ENCODE measurements around the gene PATE2. TPM values are rescaled to one million over a fixed set of nuclear protein-coding genes. Genes with fewer than 3 reads are reported as not detected.

The PATE2 gene
- not detected in 2 replicates for total RNA-seq (2014; rRNA removed)
- polyA plus RNA-seq (2012): 0.05 TPM

DNA sequence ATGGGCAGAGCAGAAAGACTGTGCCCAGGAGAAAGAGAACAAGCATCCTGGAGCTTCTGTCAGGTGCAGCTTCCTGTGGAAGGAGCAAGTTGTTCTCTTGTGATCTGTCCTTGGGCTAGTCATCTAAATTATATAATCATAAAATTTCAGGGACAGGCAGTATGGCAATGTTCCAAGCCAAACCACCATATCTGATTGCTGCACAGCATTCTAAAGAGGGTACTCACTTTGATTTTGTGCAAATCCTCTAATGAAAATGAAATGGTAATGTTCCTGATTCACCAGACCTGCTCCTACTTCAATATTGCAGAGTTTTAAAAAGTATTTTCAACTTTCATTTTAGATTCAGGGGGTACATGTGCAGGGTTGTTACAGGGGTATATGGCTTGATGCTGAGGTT lies at the start of gene PATE2:
PATE2 (minus strand) TSS at position 101 of the 400 bp plus-strand sequence; CDS start at position 46, 55 bp downstream.
- no peak for DNase-seq (ENCODE audit: low read depth)

DNA sequence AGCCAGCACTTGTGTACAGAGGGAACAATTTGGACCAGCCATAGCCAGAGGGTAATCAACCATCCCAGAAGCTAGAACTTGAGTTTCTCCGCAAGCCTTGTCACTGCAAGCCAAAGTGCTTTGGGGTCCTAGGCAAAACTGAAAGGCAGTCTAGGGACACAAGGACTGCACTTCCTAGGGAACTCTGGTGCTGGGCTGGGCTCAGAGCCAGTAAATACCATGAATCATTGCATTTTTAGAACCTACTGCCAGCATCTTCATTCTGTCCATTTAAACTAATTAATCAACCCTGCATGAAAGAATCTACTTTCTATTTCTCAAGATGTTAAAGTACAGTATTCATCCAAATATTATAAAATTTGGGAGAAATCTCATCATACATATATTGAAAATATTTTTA lies 29.3 kb upstream of the PATE2 start:
- peak; percentile 1 for DNase-seq (ENCODE audit: low read depth)

- no peak for DNase-seq (ENCODE audit: low read depth)
Observed at GRCh38 chr11:125802387-125802786, 23.8 kb upstream of the PATE2 start.

DNA sequence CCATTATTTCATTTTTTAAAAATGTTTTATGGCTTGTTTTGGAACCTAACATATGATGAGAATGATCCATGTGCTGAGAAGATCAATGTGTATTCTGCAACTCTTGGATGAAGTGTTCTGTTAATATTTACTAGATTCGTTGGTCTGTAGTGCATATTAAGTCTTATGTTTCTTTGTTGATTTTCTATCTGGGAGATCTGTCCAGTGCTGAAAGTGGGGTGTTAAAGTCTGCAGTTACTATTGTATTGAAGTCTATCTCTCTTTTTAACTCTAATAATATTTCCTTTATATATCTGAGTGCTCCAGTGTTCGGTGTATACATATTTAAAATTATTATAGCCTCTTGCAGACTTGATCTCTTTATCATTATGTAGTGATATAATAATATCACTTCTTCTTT lies 21.2 kb upstream of the PATE2 start:
- DNase-seq (ENCODE audit: low read depth): no peak

GRCh38 chr11:125797641-125798040 lies 19.0 kb upstream of the PATE2 start:
- DNase-seq (ENCODE audit: low read depth): no peak

- DNase-seq (ENCODE audit: low read depth): no peak
Observed at GRCh38 chr11:125790825-125791224, 12.2 kb upstream of the PATE2 start.

DNA sequence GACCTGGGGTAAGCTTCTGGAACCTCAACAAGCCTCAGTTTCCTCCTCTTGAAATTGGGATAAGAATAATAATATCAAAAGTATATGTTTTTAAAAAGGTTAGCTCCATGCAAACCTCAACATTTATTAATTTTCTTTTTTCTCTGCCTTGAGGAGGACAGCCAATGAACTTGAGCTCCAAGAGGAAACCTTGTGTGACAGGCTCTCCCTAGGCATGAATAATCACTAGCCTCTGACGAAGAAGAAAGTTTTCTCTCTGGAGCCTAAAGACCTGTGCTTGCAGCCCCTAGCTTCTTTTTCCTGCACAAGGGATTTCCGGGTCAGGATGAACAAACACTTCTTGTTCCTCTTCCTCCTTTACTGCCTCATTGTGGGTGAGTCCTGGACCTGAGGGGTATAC lies 9.2 kb upstream of the PATE2 start, which contains the start of gene PATE3:
PATE3 (plus strand) TSS at position 301 of the 400 bp plus-strand sequence; CDS start at position 326, 25 bp downstream.
- no peak for DNase-seq (ENCODE audit: low read depth)

DNA sequence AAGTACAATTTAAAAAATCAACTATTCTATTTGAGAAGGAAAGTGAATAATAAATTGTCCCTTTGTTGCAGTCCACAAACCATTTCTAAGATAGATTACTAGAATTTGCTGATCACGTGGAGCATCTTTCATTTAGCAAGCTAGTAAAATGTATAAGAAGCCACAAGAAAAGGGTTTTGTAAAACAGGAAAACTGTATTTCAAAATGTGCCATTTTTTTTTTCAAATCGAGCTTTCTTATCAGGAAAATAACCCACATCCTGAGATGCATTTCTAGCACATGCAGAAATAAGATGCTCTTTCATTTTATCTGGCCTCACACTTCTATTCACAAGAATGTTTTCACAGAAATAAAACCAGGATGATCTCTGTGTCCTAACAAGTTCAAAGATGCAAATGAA lies 6.0 kb upstream of the PATE2 start:
- DNase-seq (ENCODE audit: low read depth): no peak

GRCh38 chr11:125777309-125777708 lies 1.3 kb downstream of the PATE2 start:
- peak; percentile 35 for DNase-seq (ENCODE audit: low read depth)

DNA sequence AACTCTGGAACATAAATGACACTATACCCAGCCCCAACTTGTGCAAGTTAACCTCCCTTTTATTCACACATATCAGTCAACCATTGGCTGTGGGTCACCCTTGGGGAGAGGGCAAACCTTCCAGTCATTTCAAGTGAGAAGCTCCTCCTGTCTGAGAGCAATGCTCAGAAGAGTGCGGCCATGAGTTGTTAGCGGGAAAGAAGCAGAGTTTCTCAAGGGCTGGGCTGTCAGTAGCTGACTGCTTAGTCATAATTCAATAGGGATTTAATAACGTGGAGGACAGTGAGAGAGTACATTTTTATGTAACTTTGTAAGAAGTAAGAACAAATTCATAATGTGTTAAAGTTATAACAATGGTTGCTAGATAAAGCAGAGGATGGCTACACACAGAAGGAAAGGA lies 5.1 kb downstream of the PATE2 start:
- DNase-seq (ENCODE audit: low read depth): no peak

DNA sequence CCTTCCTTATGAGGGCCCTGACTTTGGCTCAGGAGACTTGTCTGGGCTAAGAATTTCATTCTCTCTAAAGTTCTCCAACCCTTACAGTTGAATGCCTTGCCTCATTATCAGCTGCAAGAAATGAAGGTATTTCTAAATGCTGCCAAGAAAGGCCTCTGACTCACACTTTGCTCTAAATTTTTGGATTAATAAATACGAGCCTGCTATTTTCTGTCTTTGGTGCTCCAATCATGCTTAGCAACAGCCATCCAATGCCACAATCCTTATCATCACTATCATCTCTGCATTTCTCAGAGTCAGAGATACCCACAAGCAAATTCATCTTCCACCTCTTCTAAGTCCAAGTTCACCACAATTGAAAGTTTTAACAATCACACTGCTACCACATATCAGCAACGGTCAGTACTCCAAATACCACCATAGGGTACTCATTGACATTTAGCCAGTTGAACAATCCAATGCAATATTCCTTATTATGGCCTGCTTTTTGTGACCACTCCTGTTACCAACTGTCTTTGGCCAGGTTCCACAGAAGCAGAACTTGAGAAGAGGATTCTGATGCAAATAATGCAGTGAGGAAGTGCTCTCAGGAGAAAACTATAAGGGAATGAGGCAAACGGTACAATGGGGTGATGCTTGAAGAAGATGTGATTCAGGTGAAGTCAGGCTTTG lies 5.7 kb downstream of the PATE2 start:
- DNase-seq (ENCODE audit: low read depth): peak; percentile 7

- no peak for DNase-seq (ENCODE audit: low read depth)
Observed at GRCh38 chr11:125770583-125770982, 8.0 kb downstream of the PATE2 start.

DNA sequence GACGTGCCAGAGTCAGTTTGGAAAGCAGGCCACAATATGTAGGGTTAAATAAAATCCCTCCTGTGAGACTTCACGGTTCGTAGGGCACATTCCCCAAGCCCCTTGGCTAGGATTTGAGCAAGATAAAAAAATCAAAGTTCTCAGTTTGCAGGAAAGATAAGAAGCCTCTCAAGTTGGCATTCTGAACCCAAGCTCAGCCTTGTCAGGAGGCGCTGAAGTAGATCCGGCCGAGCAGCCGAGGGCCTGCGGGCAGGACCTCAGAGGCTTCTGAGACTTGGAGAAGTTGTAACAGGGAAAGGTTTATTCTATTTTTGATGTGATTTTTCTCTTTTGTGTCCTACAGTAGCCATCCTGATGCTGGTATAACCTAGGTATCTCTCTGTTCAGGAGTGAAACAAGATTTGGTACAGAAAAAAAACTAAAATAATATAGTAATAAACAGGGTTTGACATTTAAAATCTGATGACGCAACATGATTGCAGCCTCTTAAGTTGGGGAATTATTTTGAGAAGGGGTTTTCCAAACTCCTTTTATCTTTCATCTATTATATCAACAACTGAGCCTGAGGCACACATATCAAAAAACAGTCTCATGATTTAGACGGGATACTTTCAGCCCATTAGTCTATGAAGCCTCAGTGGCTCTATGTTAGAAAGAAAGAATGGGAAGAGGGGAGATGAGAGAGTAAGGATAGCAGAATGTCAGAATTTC lies 10.1 kb downstream of the PATE2 start:
- no peak for DNase-seq (ENCODE audit: low read depth)

- DNase-seq (ENCODE audit: low read depth): no peak
Observed at GRCh38 chr11:125766251-125766650, 12.4 kb downstream of the PATE2 start.

DNA sequence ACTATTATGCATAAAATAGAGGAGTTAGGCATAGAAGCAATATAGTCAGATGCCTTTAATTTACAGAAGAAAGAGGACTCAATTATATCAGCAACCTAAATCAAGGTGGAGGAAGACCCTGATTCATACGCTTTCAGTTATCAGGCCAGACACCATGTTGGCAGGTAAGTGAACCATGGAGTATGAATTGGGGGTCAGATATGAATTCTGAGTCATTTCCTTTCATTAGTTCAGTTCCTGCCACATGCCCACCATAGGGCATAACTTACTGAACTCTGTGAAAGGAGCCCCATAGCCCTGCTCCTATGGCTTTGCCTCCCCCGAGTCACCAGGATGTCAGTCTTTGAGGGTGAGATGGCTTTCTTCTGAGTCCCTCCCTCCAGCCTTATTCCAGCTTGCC lies 15.1 kb downstream of the PATE2 start:
- DNase-seq (ENCODE audit: low read depth): no peak

DNA sequence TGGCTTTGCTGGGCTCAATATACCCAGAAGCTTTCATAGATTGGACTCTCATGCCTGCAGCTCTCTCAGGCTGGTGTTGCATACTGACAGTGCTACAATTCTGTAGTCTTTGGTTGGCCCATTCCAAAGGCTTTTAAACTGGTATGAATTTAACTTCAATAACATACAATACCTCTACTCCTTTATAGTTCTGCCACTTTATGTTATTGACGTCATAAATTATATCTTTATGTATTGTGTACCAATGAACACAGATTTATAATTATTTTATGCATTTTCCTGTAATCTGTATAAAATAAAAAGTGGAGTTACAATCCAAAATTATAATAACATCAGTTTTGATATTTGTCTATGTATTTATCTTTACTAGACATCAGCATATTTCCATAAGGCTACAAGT lies 16.2 kb downstream of the PATE2 start:
- no peak for DNase-seq (ENCODE audit: low read depth)

- DNase-seq (ENCODE audit: low read depth): no peak
Observed at GRCh38 chr11:125756050-125756449, 22.6 kb downstream of the PATE2 start.

- DNase-seq (ENCODE audit: low read depth): no peak
Observed at GRCh38 chr11:125750629-125751028, 28.0 kb downstream of the PATE2 start.

GRCh38 chr11:125745979-125746378 lies 32.6 kb downstream of the PATE2 start, which contains the start of gene PATE1:
Gene PATE1, plus strand, starts transcription at chr11:125746279. Its CDS starts 26 bp downstream, at chr11:125746305.
- DNase-seq (ENCODE audit: low read depth): no peak

DNA sequence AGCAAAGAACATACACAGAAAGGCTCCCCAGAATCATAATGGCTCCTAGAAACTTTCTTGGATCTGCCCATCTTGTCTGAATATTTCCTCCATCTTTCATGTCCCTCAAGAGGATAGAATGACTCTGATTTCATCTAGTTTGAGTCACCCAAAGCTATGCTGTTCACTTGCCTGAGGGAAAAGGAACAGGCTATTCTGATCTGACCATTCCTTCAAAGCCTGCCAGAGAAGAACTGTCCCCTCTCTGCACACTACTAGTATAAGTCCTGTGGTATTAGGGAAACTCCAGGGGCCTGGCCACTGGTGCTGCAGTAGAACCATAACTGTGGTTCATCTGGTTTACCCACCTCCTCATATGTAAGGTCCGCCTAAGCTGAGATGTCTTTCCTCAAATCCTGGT lies 34.9 kb downstream of the PATE2 start:
- no peak for DNase-seq (ENCODE audit: low read depth)

DNA sequence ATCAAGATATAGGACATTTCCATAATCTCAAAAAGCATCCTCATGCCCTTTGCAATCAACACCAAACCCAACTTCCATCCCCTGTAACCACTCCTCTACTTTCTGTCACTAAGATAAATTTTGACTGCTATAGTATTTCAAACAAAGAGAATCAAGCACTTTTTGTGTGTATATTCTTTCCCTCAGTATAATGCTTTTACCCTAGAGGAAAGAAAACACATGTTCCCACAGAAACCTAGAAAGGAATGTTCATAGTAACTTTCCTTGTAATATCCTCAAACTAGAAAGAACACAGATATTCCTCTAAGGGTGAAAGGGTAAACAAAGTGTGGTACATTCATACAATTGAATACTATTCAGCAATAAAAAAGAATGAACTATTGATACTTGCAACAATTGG lies 38.0 kb downstream of the PATE2 start:
- no peak for DNase-seq (ENCODE audit: low read depth)

- DNase-seq (ENCODE audit: low read depth): no peak
Observed at GRCh38 chr11:125728969-125729368, 49.7 kb downstream of the PATE2 start.
